HG03139 (cell line): Measurements from ENCODE around the gene HPD.
"Not testable (repeated sequence)": the region's sequence is repeated elsewhere in the genome, so short reads cannot be mapped to it uniquely, and the experiment has no call there.

ENCODE experiments used
- ATAC-seq: cut with Tn5 transposase; IDR thresholded peaks from one replicate; pipeline ENCODE4 v1.9.1; 2021; ENCODE audit not compliant: unreplicated experiment

HPD gene

GRCh38 chr12:121866331-121866730 lies 7.7 kb upstream of the HPD start:
- no peak for ATAC-seq

GRCh38 chr12:121861636-121862254 lies 3.1 kb upstream of the HPD start:
- no peak for ATAC-seq

- not testable (repeated sequence) for ATAC-seq
Observed at GRCh38 chr12:121860699-121861098, 2.0 kb upstream of the HPD start.

- ATAC-seq: no peak
Observed at GRCh38 chr12:121860257-121860656, 1.6 kb upstream of the HPD start.

- ATAC-seq: no peak
Observed at GRCh38 chr12:121858318-121858661, 369 bp downstream of the HPD start.

GRCh38 chr12:121857322-121858246 lies 1.1 kb downstream of the HPD start:
- no peak for ATAC-seq

- ATAC-seq: not testable (repeated sequence)
Observed at GRCh38 chr12:121852392-121852791, 6.3 kb downstream of the HPD start.

GRCh38 chr12:121849665-121850064 lies 9.0 kb downstream of the HPD start:
- ATAC-seq: no peak

GRCh38 chr12:121849211-121849610 lies 9.4 kb downstream of the HPD start:
- no peak for ATAC-seq

- ATAC-seq: no peak
Observed at GRCh38 chr12:121845701-121846100, 13.0 kb downstream of the HPD start.

- ATAC-seq: no peak
Observed at GRCh38 chr12:121843236-121843982, 15.2 kb downstream of the HPD start.

- ATAC-seq: no peak
Observed at GRCh38 chr12:121839993-121840761, 18.5 kb downstream of the HPD start.

GRCh38 chr12:121839106-121839992 lies 19.3 kb downstream of the HPD start:
- peak; percentile 95 for ATAC-seq

- ATAC-seq: no peak
Observed at GRCh38 chr12:121838126-121838525, 20.5 kb downstream of the HPD start.

- no peak for ATAC-seq
Observed at GRCh38 chr12:121837680-121838079, 21.0 kb downstream of the HPD start.

- ATAC-seq: no peak
Observed at GRCh38 chr12:121831571-121832245, 27.0 kb downstream of the HPD start.

- no peak for ATAC-seq
Observed at GRCh38 chr12:121830588-121831265, 27.9 kb downstream of the HPD start.

- no peak for ATAC-seq
Observed at GRCh38 chr12:121830134-121830533, 28.5 kb downstream of the HPD start.
